Measurements from ENCODE around the gene LHX1. TPM values are rescaled to one million over a fixed set of nuclear protein-coding genes. Genes with fewer than 3 reads are reported as not detected.

The LHX1 gene
- total and polyA plus RNA-seq, 12 donors = 0.11 TPM; not detected in 11

GRCh38 chr17:36929851-36930582 lies 7.3 kb upstream of the LHX1 start:
- ATAC-seq (no peak), DNase-seq (no peak)
- intact Hi-C loops (cut with DNase I) = loop anchor here in 1 of 10 donors (5.0 kb wide), 1 partner anchor 38 kb away; no protein-coding TSS in a partner anchor
- Histone ChIP-seq H3K4me1 (peaks cover 7 to 43% (median 35%) of the 10 kb centered on the region in 9 donors), H3K27ac (no peak overlapping the region), H3K9me3 (no peaks in the 10 kb centered on the region), H3K27me3 (peaks cover 47 to 100% (median 97%) of the 10 kb centered on the region in 7 donors), H3K36me3 (no peaks in the 10 kb centered on the region), H3K4me3 (no peak overlapping the region)
- WGBS, 2 donors = 53 to 59% methylated on average over 16 of the region's 16 CpGs
- TF ChIP-seq CTCF (IDR thresholded peaks at IDR 0.05) = no peak

GRCh38 chr17:36930583-36930900 lies 6.7 kb upstream of the LHX1 start:
- Histone ChIP-seq H3K36me3 (no peaks in the 10 kb centered on the region), H3K4me1 (peaks cover 10 to 48% (median 40%) of the 10 kb centered on the region in 9 donors), H3K4me3 (no peak overlapping the region), H3K27ac (no peak overlapping the region), H3K27me3 (peaks cover 52 to 100% (median 97%) of the 10 kb centered on the region in 7 donors), H3K9me3 (no peaks in the 10 kb centered on the region)
- TF ChIP-seq CTCF (IDR thresholded peaks at IDR 0.05) = no peak
- DNase-seq (no peak), ATAC-seq (no peak)
- 65 to 69% methylated on average over 1 of the region's 1 CpG for WGBS, 2 donors
- intact Hi-C loops (cut with DNase I) = no loop called here

- no peak for TF ChIP-seq CTCF (IDR thresholded peaks at IDR 0.05)
- intact Hi-C loops (cut with DNase I) = no loop called here
- Histone ChIP-seq H3K36me3 (no peaks in the 10 kb centered on the region), H3K4me3 (no peak overlapping the region), H3K27ac (no peak overlapping the region), H3K27me3 (peaks cover 58 to 100% (median 99%) of the 10 kb centered on the region in 7 donors), H3K4me1 (peaks cover 16 to 55% (median 47%) of the 10 kb centered on the region in 9 donors), H3K9me3 (no peaks in the 10 kb centered on the region)
- DNase-seq = no peak
- ATAC-seq = no peak
- WGBS, 2 donors = 50 to 55% methylated on average over 7 of the region's 7 CpGs
Measured at GRCh38 chr17:36931096-36931696, 6.1 kb upstream of the LHX1 start.

- Histone ChIP-seq H3K27ac (no peak overlapping the region), H3K4me1 (peaks cover 21 to 61% (median 53%) of the 10 kb centered on the region in 9 donors), H3K36me3 (no peaks in the 10 kb centered on the region), H3K9me3 (no peaks in the 10 kb centered on the region), H3K27me3 (peaks cover 63 to 100% (median 99%) of the 10 kb centered on the region in 7 donors), H3K4me3 (peak overlapping the region in 5 of 10 donors; percentile 14 to 26 (median 20))
- intact Hi-C loops (cut with DNase I) = no loop called here
- 6 to 7% methylated on average over 30 of the region's 30 CpGs for WGBS, 2 donors
- ATAC-seq = no peak
- no peak for DNase-seq
- no peak for TF ChIP-seq CTCF (IDR thresholded peaks at IDR 0.05)
Measured at GRCh38 chr17:36931697-36932382, 5.4 kb upstream of the LHX1 start.

Measured in heart right ventricle (tissue), 16 donors.